ENCODE measurements around the gene CREB5.

- TF ChIP-seq CTCF (conservative IDR thresholded peaks at IDR 0.05; ENCODE audit: low read length) (no peak), EZH2phosphoT487 (IDR thresholded peaks at IDR 0.05; ENCODE audit: borderline replicate concordance) (no peak)
Observed at GRCh38 chr7:28681693-28682310, 269.5 kb downstream of the CREB5 start.

Measured in Loucy (cell line).